Activated T-cell treated with anti-CD3 and anti-CD28 coated beads, Interleukin-2, amount 50 U/mL, for 48 hours (primary cell): Measurements from ENCODE around the gene CLBA1.
A peak's percentile ranks its signal among the peaks of the same experiment; 100 is the strongest.

Source experiments
- DNase-seq, 2 experiments: peaks; one replicate each; pipeline ENCODE4 v3.0.0-alpha.2; 2020

Gene CLBA1

DNA sequence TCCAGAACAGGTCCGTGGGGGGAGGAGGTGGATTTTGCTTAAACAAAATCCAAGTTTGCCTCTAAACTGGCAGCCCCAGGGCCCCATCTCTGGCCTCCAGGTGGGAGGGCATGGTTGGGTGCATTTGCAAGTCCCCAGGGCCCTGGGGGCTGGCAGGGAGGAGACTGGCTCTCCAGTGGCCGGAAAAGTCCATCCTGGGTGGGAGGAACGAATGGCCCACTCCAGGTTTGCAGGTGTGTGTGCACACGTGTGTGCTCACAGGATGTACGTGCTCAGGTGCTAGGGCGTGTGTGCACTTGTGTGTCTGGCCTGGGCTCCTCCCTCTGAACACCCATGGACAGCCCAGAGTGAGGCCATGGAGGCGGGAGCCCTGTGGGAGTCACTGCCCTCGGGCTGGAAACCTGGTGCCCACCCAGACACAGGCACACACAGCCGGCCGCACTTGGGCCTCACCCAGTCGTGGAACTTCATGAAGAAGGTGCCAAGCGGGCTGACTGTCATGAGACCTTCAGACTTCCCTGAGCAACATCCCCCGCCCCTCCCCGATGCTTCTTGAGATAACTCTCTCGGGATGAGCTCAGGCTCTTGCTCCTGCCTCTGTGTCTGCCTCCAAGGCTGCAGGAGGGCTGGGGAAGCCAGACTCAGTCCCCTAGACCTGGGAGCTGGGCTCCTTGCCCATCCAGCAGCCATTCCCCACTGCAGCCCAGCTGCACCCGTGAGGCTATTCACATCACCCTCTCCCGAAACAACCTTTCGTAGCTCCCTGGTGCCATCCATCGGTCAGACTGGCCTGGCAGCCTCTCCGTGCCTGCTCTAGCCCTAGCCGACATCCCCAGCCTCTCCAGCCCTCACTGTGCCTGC lies 16.8 kb upstream of the CLBA1 start:
- no peak for DNase-seq

DNA sequence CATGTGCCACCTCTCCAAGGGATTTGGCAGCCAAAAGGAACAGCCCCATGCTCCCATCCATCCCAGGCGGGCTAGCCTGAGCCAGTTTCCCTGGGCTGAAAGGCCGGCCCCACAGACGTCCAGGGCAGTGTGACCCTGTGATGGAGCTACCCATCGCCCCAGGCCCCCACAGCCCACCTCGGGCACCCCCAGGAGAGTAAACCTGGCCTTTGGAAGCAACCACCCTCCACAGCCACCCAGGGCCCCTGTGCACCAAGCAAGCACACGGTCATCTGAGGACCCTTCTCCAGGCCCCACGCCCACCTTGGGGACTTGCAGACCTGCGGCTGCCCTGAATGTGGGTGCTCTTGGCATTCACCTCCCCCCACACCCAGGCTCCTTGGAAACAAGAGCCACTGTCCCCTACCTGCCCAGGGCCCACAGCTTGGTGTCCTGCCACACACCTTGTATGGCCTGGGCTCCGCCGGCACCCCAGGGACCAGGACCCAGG lies 15.8 kb upstream of the CLBA1 start:
- DNase-seq = no peak

- DNase-seq = no peak
These were observed 15.1 kb upstream of the CLBA1 start for GRCh38 chr14:104970231-104971068.

- DNase-seq = no peak
These were observed 13.9 kb upstream of the CLBA1 start for GRCh38 chr14:104971447-104972240.

- no peak for DNase-seq
These were observed 13.1 kb upstream of the CLBA1 start for GRCh38 chr14:104972301-104973134.

DNA sequence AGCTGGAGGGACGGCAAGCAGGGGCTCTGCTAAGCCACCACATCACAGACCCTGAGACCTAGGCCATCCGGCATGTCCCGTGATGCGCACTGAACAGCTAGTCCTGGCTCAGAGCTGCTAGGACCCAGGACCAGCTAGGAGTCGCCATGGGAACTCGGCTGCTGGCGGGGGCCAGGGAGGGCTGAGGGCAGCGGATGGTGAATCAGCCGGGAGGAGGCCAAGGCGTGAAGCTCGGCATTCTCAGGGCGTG lies 12.5 kb upstream of the CLBA1 start:
- no peak for DNase-seq

DNA sequence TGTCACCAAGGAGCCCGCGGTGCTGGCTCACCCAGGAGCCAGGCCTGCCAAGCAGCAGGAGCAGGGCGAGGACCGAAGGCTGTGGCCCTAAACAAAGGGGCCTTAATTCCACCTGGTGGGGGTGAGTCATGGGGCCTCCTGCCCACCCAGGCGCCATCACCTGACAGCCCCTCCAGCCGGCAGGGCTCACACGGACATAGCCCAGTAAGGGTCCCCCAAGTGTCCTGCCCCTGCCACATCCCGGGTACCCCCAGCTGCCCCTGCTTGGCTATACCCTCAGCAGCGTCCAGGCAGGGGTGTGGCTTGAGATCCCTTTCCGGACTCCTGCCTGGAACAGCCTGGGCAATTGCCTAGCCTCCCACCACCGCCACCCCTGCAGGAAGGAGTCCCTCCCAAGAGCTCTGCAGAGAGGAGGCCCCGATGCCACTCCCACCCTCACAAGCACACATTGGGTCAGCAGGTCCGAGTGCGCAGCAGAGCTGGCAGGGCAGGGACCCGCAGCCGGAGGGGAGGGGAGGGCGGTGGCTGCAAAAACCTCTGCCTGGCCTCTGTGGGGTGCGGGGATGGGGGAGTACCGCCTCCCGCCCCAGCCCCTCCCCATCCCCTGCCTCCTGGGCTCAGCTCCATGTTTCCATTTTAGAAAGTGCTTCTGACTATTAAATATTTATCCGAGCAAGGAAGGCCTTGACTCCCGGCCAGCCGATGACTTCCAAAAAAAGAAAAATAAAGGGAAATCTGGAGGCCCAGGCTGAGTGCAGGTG lies 12.0 kb upstream of the CLBA1 start:
- DNase-seq = no peak

DNA sequence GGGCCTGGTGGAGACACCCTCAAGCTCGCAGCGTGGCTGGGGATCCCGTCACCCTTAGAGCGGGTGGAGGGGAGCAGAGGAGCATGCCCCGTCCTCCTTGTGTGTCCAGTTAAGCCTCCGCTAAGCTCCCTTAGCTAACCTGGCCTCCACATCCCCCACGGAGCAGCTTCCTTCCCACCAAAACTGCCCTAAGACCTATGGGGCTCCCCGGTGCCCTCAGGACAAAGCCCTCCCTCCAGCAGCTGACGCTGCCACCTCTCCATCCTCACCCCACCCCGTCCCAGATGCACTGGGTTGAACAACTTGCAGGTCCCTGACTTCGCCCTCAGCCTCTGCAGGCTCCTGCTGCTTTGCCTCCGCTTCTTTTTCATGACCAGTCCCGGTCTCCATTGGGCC lies 11.4 kb upstream of the CLBA1 start:
- no peak for DNase-seq

- DNase-seq = no peak
These were observed 10.8 kb upstream of the CLBA1 start for GRCh38 chr14:104974665-104975390.

- peak in 1 of 2 experiments; percentile 57 for DNase-seq
These were observed 9.9 kb upstream of the CLBA1 start for GRCh38 chr14:104975481-104976197.

DNA sequence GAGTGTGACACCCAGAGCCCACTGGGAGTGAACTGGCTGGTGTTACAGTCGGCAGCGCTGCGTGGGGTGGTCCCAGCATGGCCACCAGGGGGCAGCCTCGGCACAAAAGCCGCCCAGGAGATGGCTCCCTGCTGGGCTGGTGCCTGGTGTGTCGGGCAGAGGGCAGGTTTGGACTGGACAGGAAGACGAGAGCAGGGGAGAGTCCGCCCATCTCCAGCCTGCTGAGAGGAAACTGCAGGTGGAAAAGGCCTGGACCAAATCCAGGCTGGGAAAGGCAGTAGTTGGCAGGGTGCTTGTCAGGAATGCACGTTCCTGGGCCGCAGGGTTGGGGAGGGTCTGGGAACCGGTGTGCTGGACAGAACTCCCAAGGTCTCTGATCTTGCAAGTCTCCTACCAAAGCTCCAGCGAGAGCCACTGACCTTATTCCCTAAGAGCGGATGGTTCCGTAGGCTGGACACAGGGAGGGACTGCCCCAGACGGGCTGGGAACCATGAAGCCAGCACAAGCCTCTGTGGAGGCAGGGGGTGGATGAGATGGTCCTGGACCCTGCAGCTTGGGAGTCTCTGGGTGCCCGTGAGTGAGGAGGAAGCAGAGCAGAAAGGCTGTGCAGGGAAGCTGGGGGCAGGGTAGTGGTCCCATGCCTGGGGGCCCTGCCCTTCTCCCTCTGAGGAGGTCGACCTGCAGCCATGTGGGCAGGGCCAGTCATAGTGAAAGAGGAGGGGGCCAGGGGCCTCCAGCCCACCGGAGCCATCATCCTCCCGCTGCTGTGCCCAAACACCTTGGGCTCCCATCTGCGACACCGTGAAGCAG lies 9.2 kb upstream of the CLBA1 start:
- DNase-seq = peak; percentile 92 to 93

GRCh38 chr14:104977008-104977680 lies 8.4 kb upstream of the CLBA1 start:
- DNase-seq = no peak

- peak; percentile 55 to 72 for DNase-seq
These were observed 7.6 kb upstream of the CLBA1 start, which contains the start of gene AHNAK2 for GRCh38 chr14:104977681-104978653. TSS of gene AHNAK2 (minus strand) at chr14:104978374. CDS start at chr14:104978237, 137 bp downstream.

DNA sequence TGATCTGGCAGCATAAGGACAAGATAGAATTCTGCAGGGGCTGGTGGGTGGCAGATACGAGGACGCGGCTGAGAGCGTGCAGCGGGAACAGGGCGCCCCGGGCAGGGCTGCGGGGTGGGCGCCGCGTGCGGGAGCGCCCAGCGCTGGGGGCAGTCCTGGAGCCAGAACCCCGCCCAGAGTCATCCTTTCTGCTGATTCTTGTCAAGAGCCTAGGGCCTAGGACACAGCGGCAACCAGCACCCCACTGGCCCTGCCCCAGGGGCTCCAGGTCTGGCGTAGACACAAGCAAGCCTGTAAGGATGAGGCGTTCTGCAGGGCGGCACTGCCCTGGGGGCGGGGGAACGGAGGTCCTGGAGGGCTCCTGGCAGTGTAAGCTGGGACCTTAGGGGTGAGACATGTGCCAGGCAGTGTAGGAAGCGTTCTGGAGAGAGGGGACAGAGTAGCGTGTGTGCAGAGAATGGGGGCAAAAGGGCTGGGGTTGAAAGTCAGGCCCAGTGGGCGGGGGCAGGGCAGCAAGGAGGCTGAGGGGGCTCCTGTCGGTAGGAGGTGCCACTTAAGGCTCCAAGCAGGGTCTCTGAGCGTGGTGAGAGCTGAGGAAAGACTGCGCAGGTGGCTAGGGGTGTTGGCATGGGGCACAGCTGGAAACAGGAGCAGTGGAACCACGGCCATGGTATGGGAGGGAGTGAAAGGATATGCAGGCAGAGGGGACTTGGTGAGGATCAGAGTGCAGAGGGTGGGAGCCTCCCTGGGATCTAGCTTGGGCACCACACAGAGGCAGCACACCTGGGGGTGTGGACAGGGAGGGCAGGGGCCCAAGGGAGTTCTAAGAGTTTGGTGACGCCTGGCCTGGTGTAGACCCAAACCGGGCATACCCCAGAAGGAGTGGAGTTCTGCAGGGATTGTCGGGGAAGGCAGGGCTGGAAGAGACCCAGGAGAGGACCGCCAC lies 6.6 kb upstream of the CLBA1 start:
- DNase-seq = no peak

- DNase-seq = no peak
These were observed 5.6 kb upstream of the CLBA1 start for GRCh38 chr14:104979758-104980610.
